GM13977 (cell line): ENCODE measurements around the gene COX19.
A peak's percentile ranks its signal among the peaks of the same experiment; 100 is the strongest.

Source experiments
- DNase-seq: peaks from one replicate; pipeline ENCODE4 v3.0.0; 2012; ENCODE audit warnings: low spot score
- CTCF ChIP-seq: IDR thresholded peaks from 2 replicates; pipeline ENCODE4 v1.5.1; 2012; ENCODE audit warnings: mild to moderate bottlenecking, control low read depth; ENCODE audit not compliant: insufficient read depth; ENCODE audit errors: extremely low read depth, missing control alignments
- in situ Hi-C: fragments of 300-500 bp; cut with MboI; formaldehyde crosslinking; loops from one replicate; pipeline ENCODE4 v1.12.0; 2022; ENCODE audit warnings: low sequenced_read_pairs, low pct_unique_long_range_greater_than_20kb, mixed read lengths, inconsistent platforms; ENCODE audit not compliant: unreplicated experiment

Gene COX19

GRCh38 chr7:968205-969105 lies 6.9 kb downstream of the COX19 start:
- DNase-seq: no peak
- in situ Hi-C loops: no loop called here
- no peak for TF ChIP-seq CTCF

- DNase-seq: no peak
- TF ChIP-seq CTCF: no peak
- in situ Hi-C loops: no loop called here
Measured at GRCh38 chr7:967361-968082, 7.8 kb downstream of the COX19 start.

GRCh38 chr7:966291-967069 lies 8.9 kb downstream of the COX19 start:
- in situ Hi-C loops: no loop called here

GRCh38 chr7:964401-965231 lies 10.7 kb downstream of the COX19 start:
- no peak for TF ChIP-seq CTCF
- in situ Hi-C loops: no loop called here
- no peak for DNase-seq

More at GRCh38 chr7:966291-967069, 8.9 kb downstream of the COX19 start:
- no peak for DNase-seq
- no peak for TF ChIP-seq CTCF

- TF ChIP-seq CTCF: peak; percentile 29
- in situ Hi-C loops: no loop called here
- no peak for DNase-seq
Measured at GRCh38 chr7:963236-964078, 11.9 kb downstream of the COX19 start.
